SHP77 (cell line): ENCODE measurements around the gene SRSF12.
"Not testable (repeated sequence)": the region's sequence is repeated elsewhere in the genome, so short reads cannot be mapped to it uniquely, and the experiment has no call there.

Experiments used
- DNase-seq, 2 experiments: peaks; one replicate each; lab custom pipeline; 2025; lab: John Stamatoyannopoulos, UW

The SRSF12 gene

GRCh38 chr6:89128256-89128671, 10.4 kb upstream of the SRSF12 start:
- DNase-seq = not testable (repeated sequence)

- peak; percentile 44 to 45 for DNase-seq
Measured at GRCh38 chr6:89122625-89123024, 4.8 kb upstream of the SRSF12 start.

- DNase-seq = no peak
Measured at GRCh38 chr6:89121934-89122333, 4.1 kb upstream of the SRSF12 start.

- no peak for DNase-seq
Measured at GRCh38 chr6:89120371-89120770, 2.5 kb upstream of the SRSF12 start.

GRCh38 chr6:89118931-89119330, 1.1 kb upstream of the SRSF12 start:
- DNase-seq = no peak

- no peak for DNase-seq
Measured at GRCh38 chr6:89116702-89117101, 1.2 kb downstream of the SRSF12 start.

- DNase-seq = no peak
Measured at GRCh38 chr6:89111933-89112332, 5.9 kb downstream of the SRSF12 start.

- DNase-seq = no peak
Measured at GRCh38 chr6:89110284-89110683, 7.6 kb downstream of the SRSF12 start.

GRCh38 chr6:89100114-89100513, 17.8 kb downstream of the SRSF12 start:
- no peak for DNase-seq

- DNase-seq = no peak
Measured at GRCh38 chr6:89098461-89098860, 19.4 kb downstream of the SRSF12 start.

GRCh38 chr6:89087881-89088280, 30.0 kb downstream of the SRSF12 start:
- DNase-seq = no peak

GRCh38 chr6:89085409-89086205, 32.3 kb downstream of the SRSF12 start:
- no peak for DNase-seq

- no peak for DNase-seq
Measured at GRCh38 chr6:89084954-89085353, 32.9 kb downstream of the SRSF12 start.

GRCh38 chr6:89084542-89084941, 33.3 kb downstream of the SRSF12 start:
- no peak for DNase-seq

- no peak for DNase-seq
Measured at GRCh38 chr6:89082486-89082891, 35.4 kb downstream of the SRSF12 start.

GRCh38 chr6:89081423-89082322, 36.2 kb downstream of the SRSF12 start:
- peak; percentile 90 to 95 for DNase-seq

- no peak for DNase-seq
Measured at GRCh38 chr6:89081129-89081422, 36.8 kb downstream of the SRSF12 start.

- DNase-seq = peak; percentile 97 to 99
Measured at GRCh38 chr6:89080281-89081128, 37.4 kb downstream of the SRSF12 start, which contains the start of gene PNRC1. Gene PNRC1 (plus strand): TSS chr6:89080751. CDS start chr6:89080895, 144 bp downstream.

GRCh38 chr6:89079511-89080234, 38.2 kb downstream of the SRSF12 start:
- DNase-seq = peak; percentile 13 to 25

GRCh38 chr6:89073840-89074239, 44.0 kb downstream of the SRSF12 start:
- DNase-seq = no peak

GRCh38 chr6:89073014-89073620, 44.8 kb downstream of the SRSF12 start:
- no peak for DNase-seq
